H9 (cell line): Measurements from ENCODE around the gene CYB5R2. TPM values are rescaled to one million over a fixed set of nuclear protein-coding genes. Genes with fewer than 3 reads are reported as not detected.

ENCODE experiments used
- DNase-seq: peaks from one replicate; pipeline ENCODE4 v3.0.0-alpha.2; 2017
- H2AFZ ChIP-seq: one replicate; pipeline ENCODE4 v1.6.1; 2013; ENCODE audit warnings: mild to moderate bottlenecking, low read length, control low read depth, moderate library complexity
- H2AK5ac ChIP-seq: 2 replicates; pipeline ENCODE4 v1.6.1; 2013; ENCODE audit warnings: low read length, control low read depth, mixed read lengths; ENCODE audit not compliant: insufficient read length
- H2BK120ac ChIP-seq: one replicate; pipeline ENCODE4 v1.6.1; 2013; ENCODE audit warnings: low read depth, mild to moderate bottlenecking, low read length, control low read depth, inconsistent platforms; ENCODE audit not compliant: poor library complexity, severe bottlenecking
- H2BK12ac ChIP-seq: 2 replicates; pipeline ENCODE4 v1.6.1; 2013; ENCODE audit warnings: low read length, control low read depth, mixed read lengths, low read depth; ENCODE audit not compliant: insufficient read length
- H2BK15ac ChIP-seq: 2 replicates; pipeline ENCODE4 v1.6.1; 2013; ENCODE audit warnings: low read depth, low read length, control low read depth
- H2BK20ac ChIP-seq: one replicate; pipeline ENCODE4 v1.6.1; 2013; ENCODE audit warnings: low read depth, mild to moderate bottlenecking, low read length, control low read depth, inconsistent platforms; ENCODE audit not compliant: poor library complexity, severe bottlenecking
- H2BK5ac ChIP-seq: 2 replicates; pipeline ENCODE4 v1.6.1; 2013; ENCODE audit warnings: low read length, control low read depth, mixed read lengths; ENCODE audit not compliant: insufficient read length
- H3K14ac ChIP-seq: 2 replicates; pipeline ENCODE4 v1.6.1; 2013; ENCODE audit warnings: low read length, control low read depth; ENCODE audit not compliant: insufficient read depth
- H3K18ac ChIP-seq: 2 replicates; pipeline ENCODE4 v1.6.1; 2013; ENCODE audit warnings: low read depth, mild to moderate bottlenecking, mixed read lengths, low read length, control low read depth; ENCODE audit not compliant: insufficient read length
- H3K23ac ChIP-seq: 2 replicates; pipeline ENCODE4 v1.6.1; 2013; ENCODE audit warnings: low read length, control low read depth, mixed read lengths, low read depth; ENCODE audit not compliant: insufficient read length
- H3K23me2 ChIP-seq: 2 replicates; pipeline ENCODE4 v1.6.1; 2013; ENCODE audit warnings: low read depth, mild to moderate bottlenecking, mixed read lengths, low read length, control low read depth; ENCODE audit not compliant: insufficient read length, poor library complexity, severe bottlenecking
- H3K27ac ChIP-seq: 2 replicates; pipeline ENCODE4 v1.5.1; 2013; ENCODE audit warnings: low read length, control low read depth, mixed read lengths, low read depth; ENCODE audit not compliant: insufficient read length
- H3K27me3 ChIP-seq: 2 replicates; pipeline ENCODE4 v1.6.1; 2013; ENCODE audit warnings: low read length, control low read depth, inconsistent platforms; ENCODE audit not compliant: insufficient read depth
- H3K4ac ChIP-seq: 2 replicates; pipeline ENCODE4 v1.6.1; 2013; ENCODE audit warnings: low read depth, mild to moderate bottlenecking, control low read depth, inconsistent platforms, low read length, moderate library complexity
- H3K4me1 ChIP-seq: 2 replicates; pipeline ENCODE4 v1.6.1; 2013; ENCODE audit warnings: low read length, control low read depth, inconsistent platforms; ENCODE audit not compliant: insufficient read depth
- H3K4me2 ChIP-seq: 2 replicates; pipeline ENCODE4 v1.6.1; 2013; ENCODE audit warnings: low read length, control low read depth, mixed read lengths; ENCODE audit not compliant: insufficient read length, insufficient read depth
- H3K56ac ChIP-seq: 2 replicates; pipeline ENCODE4 v1.6.1; 2013; ENCODE audit warnings: low read depth, mild to moderate bottlenecking, mixed read lengths, low read length, control low read depth; ENCODE audit not compliant: insufficient read length
- H3K79me1 ChIP-seq: 2 replicates; pipeline ENCODE4 v1.6.1; 2013; ENCODE audit warnings: low read depth, mild to moderate bottlenecking, moderate library complexity, low read length, control low read depth, inconsistent platforms; ENCODE audit not compliant: insufficient read depth, poor library complexity, severe bottlenecking
- H3K79me2 ChIP-seq: 2 replicates; pipeline ENCODE4 v1.6.1; 2013; ENCODE audit warnings: low read length, control low read depth, inconsistent platforms; ENCODE audit not compliant: insufficient read depth
- H3K9ac ChIP-seq: 2 replicates; pipeline ENCODE4 v1.6.1; 2013; ENCODE audit warnings: low read length, control low read depth, mixed read lengths; ENCODE audit not compliant: insufficient read length; ENCODE audit errors: extremely low read depth
- H3K9me3 ChIP-seq: one replicate; pipeline ENCODE4 v1.6.1; 2013; ENCODE audit warnings: low read depth, low read length, inconsistent platforms; ENCODE audit not compliant: control insufficient read depth
- H3T11ph ChIP-seq: one replicate; pipeline ENCODE4 v1.6.1; 2013; ENCODE audit warnings: mild to moderate bottlenecking, low read length, control low read depth, inconsistent platforms
- H4K20me1 ChIP-seq: one replicate; pipeline ENCODE4 v1.6.1; 2013; ENCODE audit not compliant: control insufficient read depth, insufficient read length, insufficient read depth
- H4K5ac ChIP-seq: 2 replicates; pipeline ENCODE4 v1.6.1; 2013; ENCODE audit warnings: low read depth, mild to moderate bottlenecking, mixed read lengths, low read length, control low read depth; ENCODE audit not compliant: insufficient read length
- H4K8ac ChIP-seq: replicated peaks from 2 replicates; pipeline ENCODE4 v1.6.1; 2013; ENCODE audit warnings: low read length, control low read depth, mixed read lengths, low read depth; ENCODE audit not compliant: insufficient read length
- H4K91ac ChIP-seq: 2 replicates; pipeline ENCODE4 v1.6.1; 2013; ENCODE audit warnings: low read depth, mild to moderate bottlenecking, moderate library complexity, mixed read lengths, low read length, control low read depth; ENCODE audit not compliant: insufficient read length
- H3K27ac Mint-ChIP-seq, 3 experiments: 2 replicates in 2 of 3; 3 replicates in 1 of 3; pipeline ENCODE4 v1.8.0; 2020 to 2021; ENCODE audit warnings: mixed read lengths in 3 of 3, mild to moderate bottlenecking in 1 of 3, moderate library complexity in 1 of 3
- H3K27me3 Mint-ChIP-seq: 2 replicates; pipeline ENCODE4 v1.8.0; 2021; ENCODE audit warnings: low read depth, mild to moderate bottlenecking, moderate library complexity, mixed read lengths
- H3K36me3 Mint-ChIP-seq, 3 experiments: 2 replicates in 2 of 3; 3 replicates in 1 of 3; pipeline ENCODE4 v1.8.0; 2020 to 2021; ENCODE audit warnings: low read depth in 3 of 3, mixed read lengths in 3 of 3; ENCODE audit not compliant: insufficient read depth in 1 of 3
- H3K4me1 Mint-ChIP-seq, 2 experiments: 2 replicates each; pipeline ENCODE4 v1.8.0; 2020; ENCODE audit warnings: mixed read lengths in 2 of 2
- H3K4me3 Mint-ChIP-seq, 2 experiments: 2 replicates in 1 of 2; 3 replicates in 1 of 2; pipeline ENCODE4 v1.8.0; 2020 to 2021; ENCODE audit warnings: mild to moderate bottlenecking in 2 of 2, mixed read lengths in 2 of 2, moderate library complexity in 1 of 2
- H3K9me3 Mint-ChIP-seq, 2 experiments: 2 replicates in 1 of 2; 3 replicates in 1 of 2; pipeline ENCODE4 v1.8.0; 2020; ENCODE audit warnings: mild to moderate bottlenecking in 2 of 2, mixed read lengths in 2 of 2, moderate library complexity in 1 of 2
- CTCF ChIP-seq: fragments of 200-600 bp; sonication (generic); conservative IDR thresholded peaks from 3 replicates; pipeline ENCODE4 v1.8.0; 2021; ENCODE audit warnings: antibody characterized with exemption, mild to moderate bottlenecking
- WGBS: extraction: QIAGEN DNeasy Blood & Tissue Kit; methylation state at CpG from one replicate; pipeline ENCODE4 v1.1.7; 2013; ENCODE audit warnings: missing lambda C conversion rate, low lambda C conversion rate, mixed read lengths; ENCODE audit not compliant: insufficient read length; ENCODE audit errors: extremely low coverage; 5-methylcytosine and 5-hydroxymethylcytosine counted together
- total RNA-seq: library from RNA; stranded (reverse); gene quantifications from 2 replicates; pipeline ENCODE4 v1.2.1, GENCODE V29; 2021

Gene CYB5R2
- total RNA-seq, 1 experiment from 2014 or later, result 44.5 TPM

GRCh38 chr11:7703740-7704139, 30.4 kb upstream of the CYB5R2 start:
- no peaks in the 10 kb centered on the region for H4K20me1 ChIP-seq
- H3K23me2 ChIP-seq, result no peaks in the 10 kb centered on the region
- no peaks in the 10 kb centered on the region for H3K79me1 ChIP-seq
- peaks cover 5% of the 10 kb centered on the region for H3K27me3 Mint-ChIP-seq
- no peaks in the 10 kb centered on the region for H3K9me3 Mint-ChIP-seq
- H2AFZ ChIP-seq, result no peak overlapping the region
- no peak overlapping the region for H3K27ac ChIP-seq
- H3T11ph ChIP-seq, result no peak overlapping the region
- no peaks in the 10 kb centered on the region for H3K9me3 ChIP-seq
- no peak for TF ChIP-seq CTCF
- H3K14ac ChIP-seq, result no peak overlapping the region
- H3K36me3 Mint-ChIP-seq, result no peaks in the 10 kb centered on the region
- no peak overlapping the region for H2BK15ac ChIP-seq
- H3K79me2 ChIP-seq, result no peaks in the 10 kb centered on the region
- no peak overlapping the region for H3K4ac ChIP-seq
- no peak overlapping the region for H2BK120ac ChIP-seq
- no peak overlapping the region for H2BK20ac ChIP-seq
- no peak overlapping the region for H2AK5ac ChIP-seq
- no peak overlapping the region for H3K27ac Mint-ChIP-seq
- H4K5ac ChIP-seq, result no peak overlapping the region
- no peak overlapping the region for H3K9ac ChIP-seq
- no peak overlapping the region for H3K23ac ChIP-seq
- H3K4me1 Mint-ChIP-seq, result peaks cover 0 to 4% of the 10 kb centered on the region in 2 experiments; a peak in 1 of 4 replicates
- no peak overlapping the region for H3K18ac ChIP-seq
- H3K56ac ChIP-seq, result no peak overlapping the region
- H2BK5ac ChIP-seq, result no peak overlapping the region
- H3K4me1 ChIP-seq, result no peaks in the 10 kb centered on the region
- DNase-seq, result no peak
- H3K4me3 Mint-ChIP-seq, result no peak overlapping the region
- H3K27me3 ChIP-seq, result no peaks in the 10 kb centered on the region
- H3K4me2 ChIP-seq, result no peak overlapping the region
- no peak overlapping the region for H4K91ac ChIP-seq
- no peak overlapping the region for H4K8ac ChIP-seq
- no CpG with 5 or more reads among the region's 5 CpGs for WGBS
- H2BK12ac ChIP-seq, result no peak overlapping the region
